Adipocyte (in vitro differentiated cells): Measurements from ENCODE around the gene TUBB4B.
"Not testable (repeated sequence)": the region's sequence is repeated elsewhere in the genome, so short reads cannot be mapped to it uniquely, and the experiment has no call there.

Source experiments
- DNase-seq: peaks from one replicate; pipeline ENCODE4 v3.0.0-alpha.2; 2015; ENCODE audit warnings: low read depth
- H3K27me3 ChIP-seq: replicated peaks from 2 replicates; pipeline ENCODE4 v1.7.0; 2013; ENCODE audit warnings: mild to moderate bottlenecking, low read length, moderate library complexity; ENCODE audit not compliant: control insufficient read depth, insufficient read depth
- H3K36me3 ChIP-seq: 2 replicates; pipeline ENCODE4 v1.7.0; 2013; ENCODE audit warnings: low read length, mild to moderate bottlenecking, moderate library complexity; ENCODE audit not compliant: control insufficient read depth, insufficient read depth, severe bottlenecking
- H3K4me1 ChIP-seq: 2 replicates; pipeline ENCODE4 v1.7.0; 2013; ENCODE audit warnings: mild to moderate bottlenecking, low read length, moderate library complexity; ENCODE audit not compliant: control insufficient read depth, insufficient read depth
- H3K4me3 ChIP-seq: 2 replicates; pipeline ENCODE4 v1.7.0; 2013; ENCODE audit warnings: mild to moderate bottlenecking, low read length, moderate library complexity
- H3K9ac ChIP-seq: 2 replicates; pipeline ENCODE4 v1.7.0; 2013; ENCODE audit warnings: mild to moderate bottlenecking, low read length, moderate library complexity
- H3K9me3 ChIP-seq: 2 replicates; pipeline ENCODE4 v1.7.0; 2013; ENCODE audit warnings: mild to moderate bottlenecking, low read length, moderate library complexity; ENCODE audit not compliant: control insufficient read depth

TUBB4B gene

GRCh38 chr9:137234055-137234697 is 6.9 kb upstream of the TUBB4B start:
- DNase-seq, result no peak
- Histone ChIP-seq H3K9me3 (no peaks in the 10 kb centered on the region), H3K4me3 (no peak overlapping the region), H3K9ac (no peak overlapping the region), H3K27me3 (peaks cover 24% of the 10 kb centered on the region), H3K4me1 (peaks cover 19% of the 10 kb centered on the region), H3K36me3 (no peaks in the 10 kb centered on the region)

- DNase-seq, result no peak
- Histone ChIP-seq H3K4me1 (peaks cover 19% of the 10 kb centered on the region), H3K9ac (no peak overlapping the region), H3K27me3 (peaks cover 20% of the 10 kb centered on the region), H3K36me3 (no peaks in the 10 kb centered on the region), H3K4me3 (no peak overlapping the region), H3K9me3 (no peaks in the 10 kb centered on the region)
Observed at GRCh38 chr9:137234758-137235423, 6.2 kb upstream of the TUBB4B start.

- Histone ChIP-seq H3K9me3 (no peaks in the 10 kb centered on the region), H3K4me3 (no peak overlapping the region), H3K36me3 (no peaks in the 10 kb centered on the region), H3K4me1 (peaks cover 19% of the 10 kb centered on the region), H3K9ac (no peak overlapping the region), H3K27me3 (peaks cover 13% of the 10 kb centered on the region)
- no peak for DNase-seq
Observed at GRCh38 chr9:137235424-137236237, 5.5 kb upstream of the TUBB4B start.

GRCh38 chr9:137236238-137236935 is 4.7 kb upstream of the TUBB4B start:
- H3K4me1 ChIP-seq, result peaks cover 19% of the 10 kb centered on the region
- H3K4me3 ChIP-seq, result no peak overlapping the region
- H3K27me3 ChIP-seq, result peaks cover 13% of the 10 kb centered on the region
- peak; percentile 89 for DNase-seq
- no peak overlapping the region for H3K9ac ChIP-seq
- no peaks in the 10 kb centered on the region for H3K9me3 ChIP-seq
- no peaks in the 10 kb centered on the region for H3K36me3 ChIP-seq

GRCh38 chr9:137236936-137237421 is 4.1 kb upstream of the TUBB4B start:
- no peak overlapping the region for H3K4me3 ChIP-seq

GRCh38 chr9:137237759-137238726 is 3.0 kb upstream of the TUBB4B start:
- H3K4me1 ChIP-seq, result peaks cover 29% of the 10 kb centered on the region
- H3K4me3 ChIP-seq, result no peak overlapping the region
- H3K9ac ChIP-seq, result peak overlapping the region; percentile 36
- peaks cover 6% of the 10 kb centered on the region for H3K27me3 ChIP-seq
- H3K9me3 ChIP-seq, result no peaks in the 10 kb centered on the region
- no peak for DNase-seq
- peaks cover 11% of the 10 kb centered on the region for H3K36me3 ChIP-seq

More at GRCh38 chr9:137236936-137237421, 4.1 kb upstream of the TUBB4B start:
- Histone ChIP-seq H3K27me3 (peaks cover 7% of the 10 kb centered on the region), H3K4me1 (peaks cover 19% of the 10 kb centered on the region), H3K9me3 (no peaks in the 10 kb centered on the region), H3K9ac (no peak overlapping the region), H3K36me3 (peaks cover under 1% of the 10 kb centered on the region)
- DNase-seq, result no peak

- Histone ChIP-seq H3K4me1 (peaks cover 33% of the 10 kb centered on the region), H3K36me3 (peaks cover 18% of the 10 kb centered on the region), H3K4me3 (peak overlapping the region; percentile 86), H3K9ac (peak overlapping the region; percentile 91)
- DNase-seq, H3K9me3 ChIP-seq, H3K27me3 ChIP-seq: not testable (repeated sequence)
Observed at GRCh38 chr9:137239541-137240200, 1.4 kb upstream of the TUBB4B start.

GRCh38 chr9:137240318-137240840 is 708 bp upstream of the TUBB4B start:
- H3K36me3 ChIP-seq, result peaks cover 18% of the 10 kb centered on the region
- H3K4me3 ChIP-seq, result peak overlapping the region; percentile 86
- H3K9me3 ChIP-seq, result no peaks in the 10 kb centered on the region
- peak; percentile 91 for DNase-seq
- H3K27me3 ChIP-seq, result peaks cover 5% of the 10 kb centered on the region
- H3K4me1 ChIP-seq, result peaks cover 33% of the 10 kb centered on the region
- peak overlapping the region; percentile 91 for H3K9ac ChIP-seq

GRCh38 chr9:137241490-137242268 is 592 bp downstream of the TUBB4B start:
- H3K36me3 ChIP-seq, result peaks cover 18% of the 10 kb centered on the region
- peak; percentile 83 for DNase-seq
- H3K9me3 ChIP-seq, result no peaks in the 10 kb centered on the region
- H3K9ac ChIP-seq, result peak overlapping the region; percentile 93
- peak overlapping the region; percentile 91 for H3K4me3 ChIP-seq
- peaks cover 2% of the 10 kb centered on the region for H3K27me3 ChIP-seq
- H3K4me1 ChIP-seq, result peaks cover 26% of the 10 kb centered on the region
